ENCODE measurements around the gene LTN1.
"Not testable (repeated sequence)": the region's sequence is repeated elsewhere in the genome, so short reads cannot be mapped to it uniquely, and the experiment has no call there.

LTN1 gene

GRCh38 chr21:28944296-28944695 lies 48.4 kb downstream of the LTN1 start:
- Histone ChIP-seq H3K27me3 (ENCODE audit: control insufficient read depth, insufficient read depth, low read length) (no peaks in the 10 kb centered on the region), H3K9me3 (replicated peaks; ENCODE audit: low read length) (no peaks in the 10 kb centered on the region), H3K4me2 (ENCODE audit: low read length) (no peak overlapping the region), H3K4me1 (ENCODE audit: control insufficient read depth, insufficient read depth, low read length) (peaks cover 9% of the 10 kb centered on the region), H3K4me3 (ENCODE audit: low read length) (no peak overlapping the region), H3K9ac (ENCODE audit: low read depth, low read length) (no peak overlapping the region), H3K36me3 (ENCODE audit: insufficient read depth, low read length) (peaks cover 48% of the 10 kb centered on the region)

- H3K4me2 ChIP-seq (ENCODE audit: low read length) = no peak overlapping the region
- no peak overlapping the region for H3K4me3 ChIP-seq (ENCODE audit: low read length)
- peaks cover 43% of the 10 kb centered on the region for H3K36me3 ChIP-seq (ENCODE audit: insufficient read depth, low read length)
- peaks cover 9% of the 10 kb centered on the region for H3K4me1 ChIP-seq (ENCODE audit: control insufficient read depth, insufficient read depth, low read length)
- no peaks in the 10 kb centered on the region for H3K27me3 ChIP-seq (ENCODE audit: control insufficient read depth, insufficient read depth, low read length)
- H3K9ac ChIP-seq (ENCODE audit: low read depth, low read length) = no peak overlapping the region
- H3K9me3 ChIP-seq (replicated peaks; ENCODE audit: low read length) = no peaks in the 10 kb centered on the region
These were observed 49.0 kb downstream of the LTN1 start for GRCh38 chr21:28943631-28944030.

GRCh38 chr21:28938726-28939125 lies 54.0 kb downstream of the LTN1 start:
- Histone ChIP-seq H3K36me3 (ENCODE audit: insufficient read depth, low read length) (peaks cover 32% of the 10 kb centered on the region), H3K9ac (ENCODE audit: low read depth, low read length) (no peak overlapping the region), H3K9me3 (replicated peaks; ENCODE audit: low read length) (no peaks in the 10 kb centered on the region), H3K4me1 (ENCODE audit: control insufficient read depth, insufficient read depth, low read length) (peaks cover 9% of the 10 kb centered on the region), H3K4me2 (ENCODE audit: low read length) (no peak overlapping the region), H3K27me3 (ENCODE audit: control insufficient read depth, insufficient read depth, low read length) (no peaks in the 10 kb centered on the region), H3K4me3 (ENCODE audit: low read length) (no peak overlapping the region)

GRCh38 chr21:28937737-28938136 lies 54.9 kb downstream of the LTN1 start:
- Histone ChIP-seq H3K4me3 (ENCODE audit: low read length) (no peak overlapping the region), H3K4me2 (ENCODE audit: low read length) (no peak overlapping the region), H3K9ac (ENCODE audit: low read depth, low read length) (no peak overlapping the region), H3K27me3 (ENCODE audit: control insufficient read depth, insufficient read depth, low read length) (no peaks in the 10 kb centered on the region), H3K9me3 (replicated peaks; ENCODE audit: low read length) (no peaks in the 10 kb centered on the region), H3K4me1 (ENCODE audit: control insufficient read depth, insufficient read depth, low read length) (peaks cover 8% of the 10 kb centered on the region), H3K36me3 (ENCODE audit: insufficient read depth, low read length) (peaks cover 36% of the 10 kb centered on the region)

- no peaks in the 10 kb centered on the region for H3K4me1 ChIP-seq (ENCODE audit: control insufficient read depth, insufficient read depth, low read length)
- H3K4me2 ChIP-seq (ENCODE audit: low read length) = no peak overlapping the region
- peaks cover 30% of the 10 kb centered on the region for H3K36me3 ChIP-seq (ENCODE audit: insufficient read depth, low read length)
- no peaks in the 10 kb centered on the region for H3K27me3 ChIP-seq (ENCODE audit: control insufficient read depth, insufficient read depth, low read length)
- H3K9ac ChIP-seq (ENCODE audit: low read depth, low read length) = no peak overlapping the region
- no peak overlapping the region for H3K4me3 ChIP-seq (ENCODE audit: low read length)
- no peaks in the 10 kb centered on the region for H3K9me3 ChIP-seq (replicated peaks; ENCODE audit: low read length)
These were observed 56.0 kb downstream of the LTN1 start for GRCh38 chr21:28936721-28937120.

GRCh38 chr21:28936036-28936435 lies 56.6 kb downstream of the LTN1 start:
- Histone ChIP-seq H3K4me3 (ENCODE audit: low read length) (no peak overlapping the region), H3K9me3 (replicated peaks; ENCODE audit: low read length) (no peaks in the 10 kb centered on the region), H3K4me2 (ENCODE audit: low read length) (no peak overlapping the region), H3K27me3 (ENCODE audit: control insufficient read depth, insufficient read depth, low read length) (no peaks in the 10 kb centered on the region), H3K36me3 (ENCODE audit: insufficient read depth, low read length) (peaks cover 30% of the 10 kb centered on the region), H3K9ac (ENCODE audit: low read depth, low read length) (no peak overlapping the region), H3K4me1 (ENCODE audit: control insufficient read depth, insufficient read depth, low read length) (no peaks in the 10 kb centered on the region)

- H3K36me3 ChIP-seq (ENCODE audit: insufficient read depth, low read length) = peaks cover 31% of the 10 kb centered on the region
- H3K4me3 ChIP-seq (ENCODE audit: low read length) = no peak overlapping the region
- no peak overlapping the region for H3K9ac ChIP-seq (ENCODE audit: low read depth, low read length)
- no peaks in the 10 kb centered on the region for H3K27me3 ChIP-seq (ENCODE audit: control insufficient read depth, insufficient read depth, low read length)
- no peaks in the 10 kb centered on the region for H3K4me1 ChIP-seq (ENCODE audit: control insufficient read depth, insufficient read depth, low read length)
- H3K9me3 ChIP-seq (replicated peaks; ENCODE audit: low read length) = no peaks in the 10 kb centered on the region
- H3K4me2 ChIP-seq (ENCODE audit: low read length) = no peak overlapping the region
These were observed 60.0 kb downstream of the LTN1 start for GRCh38 chr21:28932717-28933116.

- peaks cover 31% of the 10 kb centered on the region for H3K36me3 ChIP-seq (ENCODE audit: insufficient read depth, low read length)
- not testable (repeated sequence) for H3K4me3 ChIP-seq (ENCODE audit: low read length); H3K27me3 ChIP-seq (ENCODE audit: control insufficient read depth, insufficient read depth, low read length); H3K4me1 ChIP-seq (ENCODE audit: control insufficient read depth, insufficient read depth, low read length); H3K9me3 ChIP-seq (replicated peaks; ENCODE audit: low read length); H3K9ac ChIP-seq (ENCODE audit: low read depth, low read length); H3K4me2 ChIP-seq (ENCODE audit: low read length)
These were observed 60.8 kb downstream of the LTN1 start for GRCh38 chr21:28931708-28932372.

GRCh38 chr21:28928578-28929420 lies 63.9 kb downstream of the LTN1 start:
- Histone ChIP-seq H3K4me2 (ENCODE audit: low read length) (no peak overlapping the region), H3K9me3 (replicated peaks; ENCODE audit: low read length) (no peaks in the 10 kb centered on the region), H3K4me1 (ENCODE audit: control insufficient read depth, insufficient read depth, low read length) (no peaks in the 10 kb centered on the region), H3K9ac (ENCODE audit: low read depth, low read length) (no peak overlapping the region), H3K4me3 (ENCODE audit: low read length) (no peak overlapping the region), H3K27me3 (ENCODE audit: control insufficient read depth, insufficient read depth, low read length) (no peaks in the 10 kb centered on the region), H3K36me3 (ENCODE audit: insufficient read depth, low read length) (peaks cover 12% of the 10 kb centered on the region)

- H3K4me3 ChIP-seq (ENCODE audit: low read length) = no peak overlapping the region
- no peak overlapping the region for H3K9ac ChIP-seq (ENCODE audit: low read depth, low read length)
- peaks cover 4% of the 10 kb centered on the region for H3K36me3 ChIP-seq (ENCODE audit: insufficient read depth, low read length)
- H3K27me3 ChIP-seq (ENCODE audit: control insufficient read depth, insufficient read depth, low read length) = no peaks in the 10 kb centered on the region
- H3K4me1 ChIP-seq (ENCODE audit: control insufficient read depth, insufficient read depth, low read length) = no peaks in the 10 kb centered on the region
- H3K4me2 ChIP-seq (ENCODE audit: low read length) = no peak overlapping the region
- no peaks in the 10 kb centered on the region for H3K9me3 ChIP-seq (replicated peaks; ENCODE audit: low read length)
These were observed 65.5 kb downstream of the LTN1 start for GRCh38 chr21:28927130-28927529.

GRCh38 chr21:28923439-28923975 lies 69.2 kb downstream of the LTN1 start:
- Histone ChIP-seq H3K4me2 (ENCODE audit: low read length) (no peak overlapping the region), H3K9ac (ENCODE audit: low read depth, low read length) (no peak overlapping the region), H3K9me3 (replicated peaks; ENCODE audit: low read length) (no peaks in the 10 kb centered on the region), H3K4me1 (ENCODE audit: control insufficient read depth, insufficient read depth, low read length) (no peaks in the 10 kb centered on the region), H3K27me3 (ENCODE audit: control insufficient read depth, insufficient read depth, low read length) (no peaks in the 10 kb centered on the region), H3K4me3 (ENCODE audit: low read length) (no peak overlapping the region), H3K36me3 (ENCODE audit: insufficient read depth, low read length) (no peaks in the 10 kb centered on the region)

All from skeletal muscle satellite cell (primary cell).